ENCODE measurements around the gene DDX24.
A peak's percentile ranks its signal among the peaks of the same experiment; 100 is the strongest.

Gene DDX24

GRCh38 chr14:94104731-94105130 is 23.7 kb upstream of the DDX24 start:
- no peak overlapping the region for H3K4me3 ChIP-seq (ENCODE audit: severe bottlenecking)
- H3K36me3 ChIP-seq (ENCODE audit: low read depth), result no peaks in the 10 kb centered on the region
- H3K27ac ChIP-seq (ENCODE audit: poor library complexity, severe bottlenecking), result no peak overlapping the region
- ATAC-seq (ENCODE audit: low read depth) (no peak), DNase-seq (ENCODE audit: low spot score) (no peak)
- no peaks in the 10 kb centered on the region for H3K4me1 ChIP-seq (ENCODE audit: insufficient read depth, poor library complexity, severe bottlenecking)
- no peaks in the 10 kb centered on the region for H3K27me3 ChIP-seq (ENCODE audit: insufficient read depth, poor library complexity, severe bottlenecking)
- TF ChIP-seq CTCF (IDR thresholded peaks at IDR 0.05; ENCODE audit: poor library complexity, severe bottlenecking), result no peak
- H3K9me3 ChIP-seq (ENCODE audit: severe bottlenecking), result no peaks in the 10 kb centered on the region

GRCh38 chr14:94103554-94104150 is 22.6 kb upstream of the DDX24 start:
- Histone ChIP-seq H3K9me3 (ENCODE audit: severe bottlenecking) (no peaks in the 10 kb centered on the region), H3K36me3 (ENCODE audit: low read depth) (no peaks in the 10 kb centered on the region), H3K4me1 (ENCODE audit: insufficient read depth, poor library complexity, severe bottlenecking) (no peaks in the 10 kb centered on the region), H3K4me3 (ENCODE audit: severe bottlenecking) (no peak overlapping the region), H3K27me3 (ENCODE audit: insufficient read depth, poor library complexity, severe bottlenecking) (no peaks in the 10 kb centered on the region), H3K27ac (ENCODE audit: poor library complexity, severe bottlenecking) (no peak overlapping the region)
- ATAC-seq (ENCODE audit: low read depth) (no peak), DNase-seq (ENCODE audit: low spot score) (no peak)
- no peak for TF ChIP-seq CTCF (IDR thresholded peaks at IDR 0.05; ENCODE audit: poor library complexity, severe bottlenecking)

GRCh38 chr14:94102768-94103482 is 21.9 kb upstream of the DDX24 start:
- Histone ChIP-seq H3K27me3 (ENCODE audit: insufficient read depth, poor library complexity, severe bottlenecking) (no peaks in the 10 kb centered on the region), H3K9me3 (ENCODE audit: severe bottlenecking) (no peaks in the 10 kb centered on the region), H3K36me3 (ENCODE audit: low read depth) (no peaks in the 10 kb centered on the region), H3K4me3 (ENCODE audit: severe bottlenecking) (no peak overlapping the region), H3K27ac (ENCODE audit: poor library complexity, severe bottlenecking) (no peak overlapping the region), H3K4me1 (ENCODE audit: insufficient read depth, poor library complexity, severe bottlenecking) (no peaks in the 10 kb centered on the region)
- DNase-seq (ENCODE audit: low spot score) (no peak), ATAC-seq (ENCODE audit: low read depth) (no peak)
- TF ChIP-seq CTCF (IDR thresholded peaks at IDR 0.05; ENCODE audit: poor library complexity, severe bottlenecking), result no peak

GRCh38 chr14:94101748-94102147 is 20.7 kb upstream of the DDX24 start:
- H3K27me3 ChIP-seq (ENCODE audit: insufficient read depth, poor library complexity, severe bottlenecking), result no peaks in the 10 kb centered on the region
- DNase-seq (ENCODE audit: low spot score) (no peak), ATAC-seq (ENCODE audit: low read depth) (no peak)
- peaks cover 6% of the 10 kb centered on the region; the same call in 1 of the 2 replicates for H3K36me3 ChIP-seq (ENCODE audit: low read depth)
- no peak overlapping the region for H3K4me3 ChIP-seq (ENCODE audit: severe bottlenecking)
- H3K27ac ChIP-seq (ENCODE audit: poor library complexity, severe bottlenecking), result no peak overlapping the region
- no peak for TF ChIP-seq CTCF (IDR thresholded peaks at IDR 0.05; ENCODE audit: poor library complexity, severe bottlenecking)
- no peaks in the 10 kb centered on the region for H3K9me3 ChIP-seq (ENCODE audit: severe bottlenecking)
- no peaks in the 10 kb centered on the region for H3K4me1 ChIP-seq (ENCODE audit: insufficient read depth, poor library complexity, severe bottlenecking)

GRCh38 chr14:94100847-94101246 is 19.8 kb upstream of the DDX24 start:
- H3K36me3 ChIP-seq (ENCODE audit: low read depth), result peaks cover 7% of the 10 kb centered on the region; the same call in 1 of the 2 replicates
- no peaks in the 10 kb centered on the region for H3K4me1 ChIP-seq (ENCODE audit: insufficient read depth, poor library complexity, severe bottlenecking)
- no peak for TF ChIP-seq CTCF (IDR thresholded peaks at IDR 0.05; ENCODE audit: poor library complexity, severe bottlenecking)
- DNase-seq (ENCODE audit: low spot score), result no peak
- H3K27me3 ChIP-seq (ENCODE audit: insufficient read depth, poor library complexity, severe bottlenecking), result no peaks in the 10 kb centered on the region
- H3K9me3 ChIP-seq (ENCODE audit: severe bottlenecking), result no peaks in the 10 kb centered on the region
- no peak overlapping the region for H3K27ac ChIP-seq (ENCODE audit: poor library complexity, severe bottlenecking)
- H3K4me3 ChIP-seq (ENCODE audit: severe bottlenecking), result no peak overlapping the region
- peak; percentile 81 for ATAC-seq (ENCODE audit: low read depth)

Data from RWPE2 (cell line).